ENCODE data around the gene OGFOD3.

The OGFOD3 gene

GRCh38 chr17:82339634-82340580 lies 78.5 kb downstream of the OGFOD3 start:
- DNase-seq (ENCODE audit: low read depth): no peak
- H3K4me3 ChIP-seq (ENCODE audit: low read depth, low read length): no peak overlapping the region
- no peak for TF ChIP-seq CTCF (conservative IDR thresholded peaks at IDR 0.05; ENCODE audit: low read depth, low read length)
